Measurements from ENCODE around the gene POLR1C.

- TF ChIP-seq CTCF (IDR thresholded peaks at IDR 0.05; ENCODE audit: low read length) (no peak), EZH2 (optimal IDR thresholded peaks at IDR 0.05; ENCODE audit: low read depth, low read length) (no peak)
Measured at GRCh38 chr6:43559328-43559727, 42.4 kb downstream of the POLR1C start.
